GM19328 (cell line): ENCODE data around the gene PBLD.
A peak's percentile ranks its signal among the peaks of the same experiment; 100 is the strongest.
"Not testable (repeated sequence)": the region's sequence is repeated elsewhere in the genome, so short reads cannot be mapped to it uniquely, and the experiment has no call there.

ENCODE experiments used
- ATAC-seq: cut with Tn5 transposase; IDR thresholded peaks from one replicate; pipeline ENCODE4 v1.9.1; 2021; ENCODE audit warnings: mild to moderate bottlenecking, moderate library complexity; ENCODE audit not compliant: unreplicated experiment

The PBLD gene

GRCh38 chr10:68331455-68332258, 1.1 kb downstream of the PBLD start, which contains the start of gene HNRNPH3:
HNRNPH3 (plus strand) TSS chr10:68332064; CDS start chr10:68337222, 5,158 bp downstream.
- peak; percentile 72 for ATAC-seq

GRCh38 chr10:68330852-68331454, 1.8 kb downstream of the PBLD start:
- ATAC-seq, result no peak

- ATAC-seq, result no peak
These were observed 3.2 kb downstream of the PBLD start for GRCh38 chr10:68329506-68329861.

GRCh38 chr10:68327889-68328786, 4.6 kb downstream of the PBLD start:
- no peak for ATAC-seq

- ATAC-seq, result not testable (repeated sequence)
These were observed 8.3 kb downstream of the PBLD start for GRCh38 chr10:68324396-68324795.

- no peak for ATAC-seq
These were observed 14.2 kb downstream of the PBLD start for GRCh38 chr10:68318331-68319059.

- ATAC-seq, result no peak
These were observed 17.1 kb downstream of the PBLD start for GRCh38 chr10:68315582-68315981.

GRCh38 chr10:68314930-68315329, 17.8 kb downstream of the PBLD start:
- not testable (repeated sequence) for ATAC-seq

GRCh38 chr10:68310531-68310930, 22.2 kb downstream of the PBLD start:
- no peak for ATAC-seq

- no peak for ATAC-seq
These were observed 26.9 kb downstream of the PBLD start for GRCh38 chr10:68305854-68306253.

GRCh38 chr10:68303849-68304412, 28.8 kb downstream of the PBLD start:
- no peak for ATAC-seq

- ATAC-seq, result no peak
These were observed 29.9 kb downstream of the PBLD start for GRCh38 chr10:68302871-68303270.

GRCh38 chr10:68302503-68302823, 30.3 kb downstream of the PBLD start:
- ATAC-seq, result no peak

GRCh38 chr10:68301790-68302502, 30.8 kb downstream of the PBLD start:
- ATAC-seq, result no peak

- no peak for ATAC-seq
These were observed 31.4 kb downstream of the PBLD start for GRCh38 chr10:68301301-68301700.

- ATAC-seq, result no peak
These were observed 35.7 kb downstream of the PBLD start for GRCh38 chr10:68296843-68297663.

GRCh38 chr10:68290736-68291135, 42.0 kb downstream of the PBLD start:
- no peak for ATAC-seq

GRCh38 chr10:68288717-68289116, 44.0 kb downstream of the PBLD start:
- no peak for ATAC-seq
